22Rv1 (cell line): ENCODE measurements around the gene LRRC61.
A peak's percentile ranks its signal among the peaks of the same experiment; 100 is the strongest.

Source experiments
- H3K27ac ChIP-seq: fragments of 450-650 bp; 2 replicates; pipeline ENCODE4 v1.5.1; 2017
- CTCF ChIP-seq: fragments of 450-650 bp; IDR thresholded peaks from 2 replicates; pipeline ENCODE4 v1.5.1; 2017; ENCODE audit warnings: mild to moderate bottlenecking
- ZFX ChIP-seq: fragments of 450-650 bp; IDR thresholded peaks from 2 replicates; pipeline ENCODE4 v1.6.1; 2017; ENCODE audit warnings: antibody characterized with exemption, borderline replicate concordance

The LRRC61 gene

GRCh38 chr7:150351587-150352194 lies 28.5 kb downstream of the LRRC61 start:
- no peak for TF ChIP-seq ZFX
- TF ChIP-seq CTCF, result no peak
- H3K27ac ChIP-seq, result no peak overlapping the region

GRCh38 chr7:150355666-150356059 lies 32.5 kb downstream of the LRRC61 start:
- peak overlapping the region; percentile 75 for H3K27ac ChIP-seq

GRCh38 chr7:150356265-150356897 lies 33.2 kb downstream of the LRRC61 start:
- H3K27ac ChIP-seq, result peak overlapping the region; percentile 75

More at GRCh38 chr7:150355666-150356059, 32.5 kb downstream of the LRRC61 start:
- TF ChIP-seq CTCF (no peak), ZFX (no peak)

GRCh38 chr7:150357270-150357669 lies 34.1 kb downstream of the LRRC61 start:
- TF ChIP-seq CTCF, result no peak
- TF ChIP-seq ZFX, result no peak
- H3K27ac ChIP-seq, result no peak overlapping the region

More at GRCh38 chr7:150356265-150356897, 33.2 kb downstream of the LRRC61 start:
- no peak for TF ChIP-seq ZFX
- TF ChIP-seq CTCF, result peak; percentile 95

GRCh38 chr7:150357771-150358427 lies 34.7 kb downstream of the LRRC61 start:
- TF ChIP-seq ZFX, result no peak
- no peak for TF ChIP-seq CTCF
- H3K27ac ChIP-seq, result no peak overlapping the region

GRCh38 chr7:150358433-150358832 lies 35.3 kb downstream of the LRRC61 start:
- TF ChIP-seq ZFX (no peak), CTCF (no peak)
- no peak overlapping the region for H3K27ac ChIP-seq
